Kidney (tissue), 14 donors: ENCODE measurements around the gene CALML5. TPM values are rescaled to one million over a fixed set of nuclear protein-coding genes. Genes with fewer than 3 reads are reported as not detected.

Experiments used
- DNase-seq, 5 donors: peaks; one replicate each; pipeline ENCODE4 v3.0.0-alpha.2; 2013 to 2020
- FAIRE-seq: peaks from 2 replicates; lab custom pipeline; 2012; peaks lifted over from hg19 to GRCh38; lab: Jason Lieb, UNC
- H3K27ac ChIP-seq, 2 donors: one replicate each; pipeline ENCODE4 v1.7.0; 2013; ENCODE audit warnings: low read depth in 2 of 2, low read length in 2 of 2, inconsistent platforms in 1 of 2
- H3K27me3 ChIP-seq: one replicate; pipeline ENCODE4 v1.7.1; 2013; ENCODE audit warnings: low read length, inconsistent platforms; ENCODE audit not compliant: control insufficient read depth, insufficient read depth
- H3K36me3 ChIP-seq, 3 donors: one replicate each; pipeline versions ENCODE4 v1.7.0 to v1.7.1; 2013; ENCODE audit warnings: low read length in 3 of 3, control low read depth in 1 of 3, inconsistent platforms in 1 of 3; ENCODE audit not compliant: insufficient read depth in 3 of 3, control insufficient read depth in 2 of 3
- H3K4me1 ChIP-seq, 3 donors: one replicate each; pipeline versions ENCODE4 v1.7.0 to v1.7.1; 2013; ENCODE audit warnings: low read length in 3 of 3, inconsistent platforms in 1 of 3, low read depth in 1 of 3; ENCODE audit not compliant: control insufficient read depth in 2 of 3, insufficient read depth in 2 of 3
- H3K4me3 ChIP-seq, 3 donors: one replicate each; pipeline versions ENCODE4 v1.7.0 to v1.8.1; 2013; ENCODE audit warnings: low read length in 3 of 3, control low read depth in 1 of 3, inconsistent platforms in 1 of 3
- H3K9ac ChIP-seq, 3 donors: one replicate each; pipeline versions ENCODE4 v1.7.0 to v1.7.1; 2013; ENCODE audit warnings: low read length in 3 of 3, control low read depth in 1 of 3, inconsistent platforms in 1 of 3
- H3K9me3 ChIP-seq, 3 donors: one replicate each; pipeline versions ENCODE4 v1.7.0 to v1.7.1; 2013; ENCODE audit warnings: low read length in 3 of 3, control low read depth in 1 of 3, inconsistent platforms in 1 of 3; ENCODE audit not compliant: control insufficient read depth in 2 of 3, insufficient read depth in 1 of 3
- CTCF ChIP-seq: IDR thresholded peaks from 3 replicates; pipeline ENCODE4 v1.5.1; 2012; ENCODE audit warnings: mild to moderate bottlenecking, moderate library complexity, borderline replicate concordance; ENCODE audit not compliant: insufficient read depth; ENCODE audit errors: extremely low read depth
- intact Hi-C: fragments of 100-400 bp; cut with DNase I; formaldehyde crosslinking; loops from one replicate; pipeline ENCODE4 v1.11.1; 2022
- polyA plus RNA-seq: library from polyadenylated mRNA; stranded (reverse); fragments of 350-450 nt; fragmentation: Illumina TruSeq; extraction: RNeasy Lipid Tissue Mini Kit (QIAGEN cat#74804); gene quantifications from one replicate; pipeline ENCODE4 v1.2.3, GENCODE V29; 2014; ENCODE audit warnings: low read depth, low replicate concordance; ENCODE audit not compliant: insufficient read depth
- total RNA-seq: library from RNA; stranded (reverse); fragmentation: NEBNext Ultra II Directional; extraction: Animal tissue kit (Norgen Biotek cat#: 25700); gene quantifications from one replicate; pipeline ENCODE4 v1.2.1, GENCODE V29; 2021
- donor health status: control.
- donor health status: control.
- donor health status: control.
- donor health status: control.
- donor health status: control.
- donor health status: DM: yes; HTN: yes; CAD: no.
- donor health status: Normal renal cell carcinoma (clear cell type).

Gene CALML5
- total and polyA plus RNA-seq, 2 donors from 2014 or later: not detected

- no peak for TF ChIP-seq CTCF
- DNase-seq (peak in 1 of 5 donors; percentile 36), FAIRE-seq (no peak)
- Histone ChIP-seq H3K27ac (no peak overlapping the region), H3K36me3 (no peaks in the 10 kb centered on the region), H3K9me3 (no peaks in the 10 kb centered on the region), H3K9ac (no peak overlapping the region), H3K4me3 (no peak overlapping the region), H3K4me1 (peaks cover 0 to 27% (median 13%) of the 10 kb centered on the region in 3 donors), H3K27me3 (no peaks in the 10 kb centered on the region)
- intact Hi-C loops: no loop called here
These were observed 12.5 kb upstream of the CALML5 start for GRCh38 chr10:5511885-5512280.

DNA sequence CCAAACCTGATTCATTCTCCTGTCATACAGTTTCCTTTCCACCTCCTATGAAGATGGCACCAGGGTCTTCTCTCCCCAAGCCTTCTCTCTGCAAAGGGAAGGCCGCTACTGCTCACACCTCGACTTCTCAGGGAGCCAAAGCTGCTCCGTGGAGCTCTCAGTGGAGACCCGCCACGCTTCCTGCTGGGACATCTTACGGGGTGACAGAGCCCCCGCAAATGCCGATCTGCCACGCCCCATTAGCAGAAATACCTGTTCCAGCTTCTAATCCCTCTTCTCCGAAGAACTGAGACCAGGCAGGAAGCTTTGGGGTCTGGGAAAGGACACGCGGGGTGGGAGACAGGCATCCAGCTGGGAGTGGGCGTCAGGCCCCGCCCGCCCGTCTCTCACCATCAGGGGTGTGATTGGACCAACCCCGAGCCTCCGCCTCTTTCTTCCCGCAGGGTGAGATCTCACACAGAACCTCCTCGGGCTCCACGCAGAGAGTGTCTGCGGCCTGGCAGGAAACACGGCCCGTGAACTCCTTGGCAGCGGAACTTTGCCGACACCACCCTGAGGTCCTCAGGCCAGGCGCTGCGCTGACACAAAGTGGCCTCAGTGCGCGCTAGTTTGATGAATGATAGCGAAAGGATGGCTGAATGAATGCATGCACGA lies 12.0 kb upstream of the CALML5 start:
- FAIRE-seq (no peak), DNase-seq (peak in 1 of 5 donors; percentile 64)
- no peak overlapping the region for H3K4me3 ChIP-seq

DNA sequence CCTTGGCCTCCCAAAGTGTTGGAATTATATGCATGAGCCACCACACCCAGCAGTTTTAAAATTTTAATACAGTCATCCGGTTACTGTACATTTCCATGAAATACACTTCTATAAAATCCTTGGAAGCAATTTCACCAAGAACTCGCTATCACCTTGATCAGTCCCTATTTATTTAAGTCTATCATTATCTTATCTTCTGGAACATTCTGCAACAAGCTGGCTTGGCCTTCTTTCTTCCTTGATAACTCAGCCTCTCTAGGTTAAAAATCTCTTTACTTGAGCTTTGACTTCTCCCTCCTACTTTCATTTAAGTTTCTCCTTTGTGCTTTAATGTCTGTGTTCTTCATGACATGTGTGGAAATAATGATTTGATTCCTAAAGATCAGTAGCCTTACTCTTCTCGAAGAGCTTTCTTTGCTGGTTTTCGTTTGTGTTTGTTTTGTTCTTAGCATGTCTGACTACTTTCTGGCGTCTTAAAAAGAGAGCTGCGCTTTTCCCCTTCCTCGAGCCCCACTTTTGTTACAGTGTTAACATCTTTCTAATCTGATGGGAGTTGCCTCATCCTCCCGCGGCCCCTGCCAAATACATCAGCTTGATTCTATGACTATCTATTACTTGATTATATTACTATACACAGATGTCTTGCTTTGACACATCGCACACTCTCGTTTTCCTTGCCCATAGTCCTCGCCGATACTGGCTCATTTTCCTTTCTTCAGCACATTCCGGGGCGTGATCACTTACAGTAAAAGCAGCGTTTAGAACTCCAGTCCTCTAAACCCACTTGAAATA lies 11.1 kb upstream of the CALML5 start:
- Histone ChIP-seq H3K27me3 (no peaks in the 10 kb centered on the region), H3K9ac (no peak overlapping the region), H3K4me3 (no peak overlapping the region), H3K36me3 (no peaks in the 10 kb centered on the region), H3K27ac (no peak overlapping the region), H3K4me1 (peaks cover 0 to 16% (median 8%) of the 10 kb centered on the region in 3 donors), H3K9me3 (no peaks in the 10 kb centered on the region)
- no peak for TF ChIP-seq CTCF
- DNase-seq (peak in 1 of 5 donors; percentile 23), FAIRE-seq (no peak)
- intact Hi-C loops: no loop called here

More for the DNA sequence above, 12.0 kb upstream of the CALML5 start:
- TF ChIP-seq CTCF: no peak
- no peak overlapping the region for H3K27ac ChIP-seq
- no peaks in the 10 kb centered on the region for H3K9me3 ChIP-seq
- H3K9ac ChIP-seq: no peak overlapping the region
- no peaks in the 10 kb centered on the region for H3K27me3 ChIP-seq
- H3K4me1 ChIP-seq: peaks cover 0 to 22% (median 12%) of the 10 kb centered on the region in 3 donors
- intact Hi-C loops: no loop called here
- H3K36me3 ChIP-seq: no peaks in the 10 kb centered on the region
